Activated T-cell treated with anti-CD3 and anti-CD28 coated beads for 24 hours (primary cell): Measurements from ENCODE around the gene SRD5A3.

ENCODE experiments used
- DNase-seq: peaks from one replicate; pipeline ENCODE4 v3.0.0-alpha.2; 2020; ENCODE audit warnings: low read depth

Gene SRD5A3

DNA sequence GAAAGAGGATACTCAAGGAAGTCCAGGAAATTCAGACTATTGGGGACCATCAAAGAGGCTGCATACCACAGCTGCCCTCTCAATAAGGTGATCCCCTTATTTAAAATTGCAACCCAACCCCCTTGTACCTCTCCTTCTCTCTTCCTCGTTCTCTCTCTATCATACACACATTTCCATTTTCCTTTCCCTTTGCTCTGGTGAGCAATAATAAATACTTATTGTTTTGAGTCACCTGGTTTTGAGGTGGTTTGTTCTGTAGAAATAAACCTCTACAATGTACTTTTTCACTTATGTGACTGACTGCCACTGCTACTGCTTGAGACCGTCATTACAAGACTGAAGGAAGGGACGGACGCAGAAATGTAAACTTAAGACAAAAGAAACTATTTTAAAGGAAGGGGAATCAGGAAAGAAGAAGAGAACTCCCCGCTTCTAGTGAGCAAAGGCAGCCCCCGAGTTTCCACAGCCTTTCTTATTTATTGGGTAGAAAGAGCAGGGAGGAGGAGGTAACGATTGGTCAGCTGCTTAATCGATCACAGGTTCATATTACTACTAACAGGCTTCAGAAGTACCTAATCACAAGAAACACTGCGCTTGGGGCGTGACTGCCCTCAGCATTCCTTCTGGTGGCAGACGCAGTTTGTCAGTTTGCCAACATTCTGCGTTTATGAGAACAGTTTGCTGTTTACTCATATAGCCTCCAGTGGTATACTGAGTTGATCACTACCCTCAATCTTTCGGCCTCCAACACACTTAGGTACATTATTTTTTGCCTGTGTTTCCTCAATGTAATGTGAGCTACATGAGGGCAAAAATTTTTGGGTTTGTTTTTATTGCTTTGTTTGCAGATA lies 32.8 kb downstream of the SRD5A3 start:
- DNase-seq = no peak

DNA sequence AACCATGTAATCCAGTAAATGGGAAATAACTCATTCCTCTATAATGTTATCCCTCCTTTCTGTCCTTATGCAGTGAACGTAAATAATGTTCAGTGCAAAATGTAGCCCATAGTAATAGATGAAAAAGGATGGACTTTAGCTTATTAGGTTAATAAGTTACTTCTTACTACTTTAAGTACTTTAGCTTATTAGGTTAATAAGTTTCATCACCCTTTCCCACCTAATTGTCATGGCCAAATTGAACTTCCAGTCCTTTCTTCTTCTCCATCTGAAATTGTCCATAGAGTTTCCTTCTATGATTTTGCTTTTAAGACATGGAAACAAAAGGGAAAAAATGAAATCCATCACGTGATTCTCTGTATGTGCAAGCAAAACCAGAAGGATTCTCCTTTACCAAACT lies 34.5 kb downstream of the SRD5A3 start:
- DNase-seq = no peak

- no peak for DNase-seq
Measured at GRCh38 chr4:55381502-55381901, 35.5 kb downstream of the SRD5A3 start.

DNA sequence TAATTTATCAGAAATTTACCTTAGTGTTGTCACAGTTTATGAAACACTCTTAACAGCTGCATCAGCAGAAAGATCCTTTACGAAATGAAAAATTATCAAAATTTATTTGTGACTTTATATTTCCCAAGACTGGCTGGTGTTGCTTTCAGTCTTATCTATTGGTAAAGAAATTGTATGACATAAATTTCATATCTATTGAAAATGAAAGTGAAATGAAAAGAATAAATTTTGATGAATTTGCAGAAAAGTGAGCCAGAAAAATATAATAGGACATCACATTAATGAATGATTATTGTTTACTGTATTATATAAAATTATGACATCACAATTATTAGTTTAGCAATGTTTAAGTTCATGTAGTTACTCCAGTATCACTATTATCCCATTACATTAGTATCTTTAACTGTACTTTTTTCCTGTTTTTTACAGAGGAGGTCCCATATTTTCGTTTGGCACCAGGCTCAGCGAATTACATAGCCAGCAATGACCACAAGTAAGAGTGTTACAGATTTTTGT lies 36.5 kb downstream of the SRD5A3 start:
- DNase-seq = no peak

GRCh38 chr4:55385201-55385649 lies 39.2 kb downstream of the SRD5A3 start:
- DNase-seq = no peak

DNA sequence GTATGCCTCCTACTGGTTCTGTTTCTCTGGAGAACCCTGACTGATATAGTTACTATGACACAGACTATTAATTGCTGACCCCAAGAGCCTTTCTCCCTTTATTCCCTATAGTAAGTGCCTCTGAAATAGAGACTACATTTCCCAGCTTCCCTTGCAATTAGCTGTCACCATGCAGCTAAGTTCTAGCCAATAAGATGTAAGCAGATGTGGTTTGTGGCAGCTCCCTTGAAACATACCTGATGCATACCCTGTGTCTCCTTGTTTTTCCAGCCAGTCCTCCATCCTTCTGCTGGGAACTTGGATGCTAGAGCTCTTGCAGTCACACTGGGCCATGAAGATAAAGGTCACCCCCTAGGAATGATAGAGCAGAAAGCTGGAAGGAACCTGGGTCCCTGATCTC lies 40.0 kb downstream of the SRD5A3 start:
- DNase-seq = no peak

GRCh38 chr4:55386840-55387239 lies 40.8 kb downstream of the SRD5A3 start:
- no peak for DNase-seq

DNA sequence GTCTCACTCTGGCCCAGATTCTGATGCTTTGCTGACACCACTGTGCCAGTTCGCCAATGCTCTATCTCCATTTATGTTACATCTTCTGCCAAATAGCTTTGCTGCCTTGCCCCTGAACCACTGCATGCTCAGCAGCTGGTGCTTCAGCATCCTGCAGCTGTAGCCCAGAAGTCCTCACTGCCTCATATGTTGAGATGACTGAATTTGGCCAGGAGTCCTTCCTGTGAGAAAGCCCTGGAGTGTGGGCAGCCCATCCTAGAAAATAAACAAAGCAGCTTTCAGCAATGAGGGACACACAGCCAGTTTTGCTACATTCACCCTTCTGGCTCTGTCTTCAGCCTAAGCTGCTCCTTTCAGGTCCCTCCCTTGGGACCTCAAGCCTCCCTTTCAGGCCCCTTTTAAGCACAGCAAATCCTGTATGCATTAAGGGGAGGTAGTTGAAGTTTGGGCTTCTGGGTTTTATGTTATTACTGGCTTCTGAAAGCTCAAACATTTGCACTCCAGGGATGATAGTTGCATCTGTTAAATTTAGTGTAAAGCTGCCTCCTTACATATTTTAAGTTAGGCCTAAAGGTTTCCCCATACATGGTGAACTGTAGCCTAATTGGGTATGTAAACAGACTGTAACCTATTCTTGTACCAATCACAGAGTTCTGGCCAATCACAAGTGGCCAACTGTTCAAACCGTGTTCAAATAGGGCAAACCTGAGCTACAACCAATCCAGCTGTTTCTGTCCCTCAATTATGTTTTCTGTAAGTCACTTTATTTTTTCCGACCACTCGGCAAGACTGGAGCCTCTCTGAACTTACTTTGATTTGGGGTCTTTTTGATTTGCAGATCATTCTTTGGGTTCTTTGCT lies 47.6 kb downstream of the SRD5A3 start:
- DNase-seq = no peak

DNA sequence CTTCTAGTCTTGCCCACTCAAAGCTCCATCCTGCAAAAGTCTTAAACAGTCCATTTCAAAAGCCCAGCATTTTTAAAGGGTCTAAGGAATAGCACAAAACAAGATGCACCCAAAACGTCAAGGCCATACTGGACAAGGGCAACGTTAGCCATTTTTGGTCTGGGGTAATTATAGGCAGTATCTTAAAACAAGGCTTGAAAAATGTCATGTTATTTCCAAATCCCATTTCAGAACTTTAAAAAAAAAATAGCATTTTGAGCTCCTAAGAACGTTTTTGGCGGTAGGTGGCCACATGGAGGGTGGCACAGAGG lies 49.1 kb downstream of the SRD5A3 start:
- DNase-seq = no peak

DNA sequence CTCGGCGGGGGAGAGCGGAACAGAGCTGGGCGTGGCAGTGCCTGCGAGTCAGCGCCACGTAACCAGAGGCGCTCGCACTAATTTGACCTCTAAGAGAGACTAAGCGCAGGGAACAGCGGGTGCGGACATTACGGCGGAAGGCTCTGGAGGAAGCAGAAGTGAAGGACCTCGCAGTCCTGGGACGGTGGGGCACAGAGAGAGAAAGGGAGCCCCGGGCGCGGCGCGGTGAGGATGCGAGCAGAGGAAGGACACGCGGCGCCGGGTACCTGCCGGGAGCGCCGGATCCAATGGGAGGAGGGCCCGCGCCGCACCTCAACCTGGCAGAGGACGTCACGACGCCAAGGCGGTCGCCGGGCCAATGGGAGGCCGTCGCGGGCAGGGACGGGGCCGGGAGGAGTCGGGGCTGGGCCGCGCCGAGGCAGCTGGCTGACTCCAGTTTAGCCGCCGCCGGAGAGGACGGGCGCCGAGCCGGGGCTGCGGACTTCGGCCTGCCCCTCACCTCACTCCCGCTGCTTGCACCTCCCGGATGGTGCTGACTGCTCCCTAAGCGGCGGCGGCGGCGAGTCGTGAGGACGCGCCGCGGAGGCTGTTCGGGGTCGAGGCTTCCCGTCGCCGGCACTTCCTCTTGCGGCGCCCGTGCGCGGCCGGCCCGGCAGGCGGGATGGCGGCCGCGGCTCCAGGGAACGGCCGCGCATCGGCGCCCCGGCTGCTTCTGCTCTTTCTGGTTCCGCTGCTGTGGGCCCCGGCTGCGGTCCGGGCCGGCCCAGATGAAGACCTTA lies 49.7 kb downstream of the SRD5A3 start, which contains the start of gene TMEM165:
Gene TMEM165 (plus strand): TSS at position 429 of the 779 bp plus-strand sequence. CDS start 233 bp downstream, at position 662.
- DNase-seq = peak; percentile 86

DNA sequence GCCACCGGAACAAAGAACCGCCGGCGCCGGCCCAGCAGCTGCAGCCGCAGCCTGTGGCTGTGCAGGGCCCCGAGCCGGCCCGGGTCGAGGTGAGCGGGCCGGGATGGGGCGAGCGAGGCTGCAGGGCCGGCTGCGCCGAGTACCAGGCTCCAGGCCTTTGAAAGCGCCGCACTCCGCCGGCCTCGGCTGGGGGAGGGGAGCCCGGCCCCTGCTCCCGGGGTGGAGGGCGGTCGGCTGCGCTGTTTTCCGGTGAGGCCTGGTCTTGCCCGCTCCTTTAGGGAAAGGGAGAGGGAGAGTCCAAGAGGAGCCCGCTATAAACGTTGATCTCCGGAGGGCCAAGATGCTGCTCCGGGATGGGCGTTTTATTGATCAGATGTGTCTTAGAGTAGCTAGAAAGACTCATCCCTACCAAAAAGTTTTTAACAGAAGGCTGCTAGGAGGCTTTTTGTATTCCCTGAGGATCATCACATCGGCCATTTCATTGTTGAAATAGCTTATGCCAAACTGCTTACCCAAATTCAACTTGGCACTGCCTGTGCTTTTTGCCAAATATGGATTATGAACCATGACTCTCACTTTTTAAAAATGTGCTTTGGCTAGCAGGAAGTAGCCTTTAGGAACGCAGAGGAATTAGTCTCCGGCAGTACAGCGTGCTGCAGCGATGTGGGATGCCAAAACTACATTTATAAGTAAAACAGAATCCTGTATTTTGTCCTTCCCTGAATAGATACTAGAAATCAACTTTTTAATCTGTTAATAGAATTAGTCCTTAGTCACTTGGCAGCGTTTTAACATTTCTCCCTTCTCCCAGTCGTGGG lies 50.5 kb downstream of the SRD5A3 start:
- peak; percentile 16 for DNase-seq

DNA sequence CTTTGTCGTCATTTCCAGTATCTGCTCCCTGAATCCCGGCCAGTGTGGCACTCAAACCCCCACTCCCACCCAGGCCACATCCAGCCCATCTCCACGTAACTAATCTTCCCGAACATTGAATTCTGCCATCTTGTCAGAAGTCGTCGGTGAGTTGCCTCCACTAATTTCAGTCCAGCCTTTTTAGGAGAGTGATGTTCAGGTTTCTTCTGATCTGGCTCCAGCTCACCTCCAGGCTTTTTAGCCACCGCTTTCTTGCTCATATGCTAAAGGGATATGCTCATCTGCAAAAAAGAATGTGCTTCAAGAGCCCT lies 51.0 kb downstream of the SRD5A3 start:
- no peak for DNase-seq

GRCh38 chr4:55397520-55398321 lies 51.7 kb downstream of the SRD5A3 start:
- DNase-seq = no peak

DNA sequence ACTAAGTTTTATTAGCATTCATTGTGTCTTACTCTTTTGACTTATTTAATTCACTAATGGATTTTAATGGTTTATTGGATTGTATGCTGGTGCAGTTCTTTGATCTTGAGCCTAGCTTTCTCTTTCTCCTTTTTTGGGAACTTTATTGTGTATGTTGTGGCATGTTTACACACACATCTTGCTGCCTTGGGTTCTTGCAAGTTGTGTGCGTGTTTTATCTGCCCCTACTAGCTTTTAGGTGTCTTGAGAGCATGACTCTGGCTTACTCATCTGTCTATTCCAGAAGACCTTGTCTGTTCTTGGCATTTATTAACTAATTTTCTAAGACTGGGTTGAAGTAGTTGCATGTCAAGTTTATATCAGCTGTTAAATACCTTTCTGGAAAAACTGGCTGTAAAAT lies 52.4 kb downstream of the SRD5A3 start:
- no peak for DNase-seq

- DNase-seq = no peak
Measured at GRCh38 chr4:55398966-55399365, 52.9 kb downstream of the SRD5A3 start.

DNA sequence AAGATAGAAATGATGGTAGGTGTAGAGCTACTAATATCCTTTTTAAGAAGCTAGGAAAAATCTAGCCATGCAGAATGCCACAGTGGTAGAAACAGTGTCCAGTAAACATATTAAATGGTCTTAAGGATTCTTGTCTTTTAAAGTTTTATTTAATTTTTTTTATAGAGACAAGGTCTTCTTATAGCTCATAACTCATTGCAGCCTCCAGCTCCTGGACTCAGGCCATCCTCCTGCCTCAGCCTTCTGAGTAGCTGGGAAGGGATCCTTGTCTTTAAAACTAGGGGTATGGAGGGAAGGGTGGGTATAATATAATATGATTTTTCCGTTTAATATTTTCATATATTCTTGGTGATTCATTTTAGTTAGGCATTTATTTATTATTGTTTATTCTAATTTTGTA lies 53.5 kb downstream of the SRD5A3 start:
- DNase-seq = no peak

DNA sequence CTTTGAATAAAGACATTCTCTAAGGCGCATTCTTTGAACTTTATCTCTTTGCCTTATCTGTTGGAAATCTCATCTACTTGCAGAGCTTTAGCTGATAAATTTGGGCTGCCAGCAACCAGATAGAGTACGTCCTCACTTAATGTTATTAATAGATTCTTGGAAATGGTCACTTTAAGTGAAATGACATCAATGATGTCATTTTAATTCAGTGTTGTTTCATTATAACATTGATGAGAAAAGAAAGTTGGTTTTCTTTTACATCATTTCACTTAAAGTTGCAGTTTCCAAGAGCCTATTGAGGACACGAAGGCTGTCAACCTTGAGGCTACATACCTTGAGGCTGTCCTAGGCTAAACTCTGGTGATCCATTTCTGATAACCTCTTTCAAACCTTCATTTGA lies 59.0 kb downstream of the SRD5A3 start:
- DNase-seq = no peak

- no peak for DNase-seq
Measured at GRCh38 chr4:55406545-55406944, 60.5 kb downstream of the SRD5A3 start.

- DNase-seq = no peak
Measured at GRCh38 chr4:55407119-55407518, 61.1 kb downstream of the SRD5A3 start.

GRCh38 chr4:55407764-55408163 lies 61.7 kb downstream of the SRD5A3 start:
- no peak for DNase-seq
